Ovary (tissue), 3 donors: ENCODE results near the gene BCS1L.

Experiments used
- CTCF ChIP-seq, 3 donors: fragments of 450-650 bp in 2 of 3; fragments of 200-600 bp in 1 of 3; IDR thresholded peaks; one replicate each; pipeline versions ENCODE4 v1.5.1 to v1.8.0; 2016 to 2022; ENCODE audit warnings: antibody characterized with exemption in 3 of 3, mild to moderate bottlenecking in 1 of 3
- EP300 ChIP-seq: sonication (generic); formaldehyde crosslinking; IDR thresholded peaks from one replicate; pipeline ENCODE4 v1.6.1; 2017; ENCODE audit warnings: antibody characterized with exemption
- POLR2A ChIP-seq: fragments of 450-650 bp; IDR thresholded peaks from one replicate; pipeline ENCODE4 v1.6.1; 2017; ENCODE audit warnings: antibody characterized with exemption, mild to moderate bottlenecking, moderate library complexity
- donor health status: DM: no; HTN: no; CAD: no.

- TF ChIP-seq CTCF (IDR thresholded peaks at IDR 0.05): no peak
- no peak for TF ChIP-seq POLR2A
- no peak for TF ChIP-seq EP300
These were observed 14.8 kb upstream of the BCS1L start for GRCh38 chr2:218644721-218645120.
